MCF 10A (cell line): ENCODE results near the gene LAPTM5. TPM values are rescaled to one million over a fixed set of nuclear protein-coding genes. Genes with fewer than 3 reads are reported as not detected.

Source experiments
- BruUV-seq: library from RNA; stranded (reverse); fragments of 400-500 nt; replicated peaks from 2 replicates; lab custom pipeline; 2021; lab: Mats Ljungman, UMichigan
- CTCF ChIA-PET: fragments of 300-600 bp; sonication (Branson Sonifier 250); formaldehyde crosslinking; extraction: SDS; loops from one replicate; lab custom pipeline; 2021; ENCODE audit warnings: antibody characterized with exemption, inconsistent platforms; lab: Yijun Ruan, JAX
- POLR2A ChIA-PET: fragments of 300-600, 350-650 bp; sonication (Branson Sonifier 250); formaldehyde crosslinking; extraction: SDS; loops from one replicate; lab custom pipeline; 2020; ENCODE audit warnings: antibody characterized with exemption, inconsistent platforms; lab: Yijun Ruan, JAX
- DNase-seq: peaks from one replicate; pipeline ENCODE4 v3.0.0-alpha.2; 2018; ENCODE audit not compliant: unreplicated experiment
- H3K27ac Mint-ChIP-seq: one replicate; pipeline ENCODE4 v1.8.0; 2022; ENCODE audit warnings: mild to moderate bottlenecking, low read depth, mixed read lengths; ENCODE audit not compliant: unreplicated experiment
- H3K27me3 Mint-ChIP-seq: one replicate; pipeline ENCODE4 v1.8.0; 2022; ENCODE audit warnings: mixed read lengths; ENCODE audit not compliant: insufficient read depth, unreplicated experiment
- H3K36me3 Mint-ChIP-seq: one replicate; pipeline ENCODE4 v1.8.0; 2022; ENCODE audit warnings: mild to moderate bottlenecking, moderate library complexity, mixed read lengths; ENCODE audit not compliant: insufficient read depth, unreplicated experiment
- H3K4me1 Mint-ChIP-seq: one replicate; pipeline ENCODE4 v1.8.0; 2022; ENCODE audit warnings: mixed read lengths; ENCODE audit not compliant: insufficient read depth, unreplicated experiment
- H3K4me3 Mint-ChIP-seq: one replicate; pipeline ENCODE4 v1.8.0; 2022; ENCODE audit warnings: mild to moderate bottlenecking, moderate library complexity, mixed read lengths; ENCODE audit not compliant: unreplicated experiment
- H3K9me3 Mint-ChIP-seq: one replicate; pipeline ENCODE4 v1.8.0; 2022; ENCODE audit warnings: mixed read lengths; ENCODE audit not compliant: unreplicated experiment
- CTCF ChIP-seq: fragments of 200-600 bp; IDR thresholded peaks from one replicate; pipeline ENCODE4 v1.8.0; 2022; ENCODE audit warnings: antibody characterized with exemption, mild to moderate bottlenecking; ENCODE audit not compliant: unreplicated experiment
- intact Hi-C: fragments of 100-400 bp; cut with micrococcal nuclease; formaldehyde crosslinking; loops from 2 replicates; pipeline ENCODE4 v1.14.1; 2022
- total RNA-seq: library from RNA; stranded (reverse); gene quantifications from 2 replicates; pipeline ENCODE4 v1.2.3, GENCODE V29; 2022

The LAPTM5 gene
- total RNA-seq, 1 experiment from 2014 or later, result 15.9 TPM

- no peaks in the 10 kb centered on the region for H3K9me3 Mint-ChIP-seq
- DNase-seq, result no peak
- CTCF ChIA-PET, result no interaction called here
- no peak overlapping the region for H3K4me3 Mint-ChIP-seq
- intact Hi-C loops, result no loop called here
- H3K4me1 Mint-ChIP-seq, result peaks cover 13% of the 10 kb centered on the region
- POLR2A ChIA-PET, result no interaction called here
- BruUV-seq, result no TSS peak
- H3K36me3 Mint-ChIP-seq, result no peaks in the 10 kb centered on the region
- no peak overlapping the region for H3K27ac Mint-ChIP-seq
- no peak for TF ChIP-seq CTCF
- H3K27me3 Mint-ChIP-seq, result no peaks in the 10 kb centered on the region
Measured at GRCh38 chr1:30687886-30688285, 69.7 kb downstream of the LAPTM5 start.

DNA sequence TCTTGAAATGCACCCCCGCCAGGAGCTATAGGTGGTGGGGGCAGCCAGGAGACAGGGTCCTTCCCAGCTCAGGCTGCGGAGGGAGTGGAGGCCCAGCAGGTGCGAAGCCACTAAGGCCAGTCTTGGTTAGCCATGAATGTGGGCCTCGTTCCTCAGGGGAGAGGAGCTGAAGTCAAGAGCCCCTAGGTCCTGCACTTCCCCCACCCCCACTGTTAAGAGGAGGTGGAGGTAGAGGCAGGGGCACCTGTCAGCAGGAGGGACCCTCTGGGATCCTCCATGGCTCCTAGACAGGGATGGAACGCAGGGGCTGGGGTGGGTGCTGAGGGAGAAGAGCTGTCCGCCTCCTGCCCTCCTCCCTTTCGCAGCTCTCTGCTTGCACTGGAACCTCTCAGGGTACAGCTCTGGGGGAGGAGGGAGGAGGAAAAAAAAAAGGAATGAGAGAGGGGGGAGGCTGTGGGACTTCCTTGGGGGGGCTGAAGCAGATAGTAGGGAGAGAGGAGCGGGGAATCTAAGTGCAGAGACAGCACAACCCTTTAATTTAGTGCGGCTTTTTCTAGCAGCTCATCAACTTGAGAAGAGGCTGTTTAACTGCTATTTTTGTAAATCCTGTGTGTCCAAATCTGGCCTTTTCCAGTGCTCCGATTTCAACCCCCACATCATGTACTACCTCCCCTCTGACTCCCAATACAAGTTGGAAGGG, 71.2 kb downstream of the LAPTM5 start:
- no TSS peak for BruUV-seq
- H3K4me1 Mint-ChIP-seq, result peaks cover 13% of the 10 kb centered on the region
- H3K9me3 Mint-ChIP-seq, result no peaks in the 10 kb centered on the region
- H3K36me3 Mint-ChIP-seq, result no peaks in the 10 kb centered on the region
- DNase-seq, result no peak
- intact Hi-C loops, result no loop called here
- POLR2A ChIA-PET, result no interaction called here
- CTCF ChIA-PET, result interaction anchor here (1.0 kb wide), 2 partner anchors 22 to 306 kb away, joined by 3 to 6 read pairs; no protein-coding TSS in a partner anchor
- no peak overlapping the region for H3K4me3 Mint-ChIP-seq
- no peak for TF ChIP-seq CTCF
- no peaks in the 10 kb centered on the region for H3K27me3 Mint-ChIP-seq
- no peak overlapping the region for H3K27ac Mint-ChIP-seq

- Mint-ChIP-seq H3K9me3 (no peaks in the 10 kb centered on the region), H3K27ac (no peak overlapping the region), H3K4me3 (no peak overlapping the region), H3K4me1 (peaks cover 11% of the 10 kb centered on the region), H3K27me3 (no peaks in the 10 kb centered on the region), H3K36me3 (no peaks in the 10 kb centered on the region)
- ChIA-PET POLR2A (no interaction called here), CTCF (interaction anchor here (1.0 kb wide), 2 partner anchors 22 to 305 kb away, joined by 3 to 6 read pairs; no protein-coding TSS in a partner anchor)
- intact Hi-C loops, result no loop called here
- DNase-seq, result no peak
- no peak for TF ChIP-seq CTCF
- no TSS peak for BruUV-seq
Measured at GRCh38 chr1:30685796-30686165, 71.8 kb downstream of the LAPTM5 start.

- ChIA-PET POLR2A (no interaction called here), CTCF (no interaction called here)
- Mint-ChIP-seq H3K27ac (no peak overlapping the region), H3K4me3 (no peak overlapping the region), H3K36me3 (no peaks in the 10 kb centered on the region), H3K27me3 (no peaks in the 10 kb centered on the region), H3K9me3 (no peaks in the 10 kb centered on the region), H3K4me1 (peaks cover 6% of the 10 kb centered on the region)
- TF ChIP-seq CTCF, result no peak
- BruUV-seq, result no TSS peak
- no peak for DNase-seq
- intact Hi-C loops, result no loop called here
Measured at GRCh38 chr1:30684881-30685795, 72.4 kb downstream of the LAPTM5 start.
